ENCODE data around the gene PTH1R. TPM values are rescaled to one million over a fixed set of nuclear protein-coding genes. Genes with fewer than 3 reads are reported as not detected.

The PTH1R gene
- polyA plus RNA-seq, 1 experiment = 2.1 TPM

- Histone ChIP-seq H3K36me3 (ENCODE audit: control insufficient read depth, insufficient read depth, low read length) (no peaks in the 10 kb centered on the region), H3K4me3 (ENCODE audit: low read depth, low read length) (no peak overlapping the region), H3K27me3 (ENCODE audit: control insufficient read depth, insufficient read depth, low read length) (peaks cover 31% of the 10 kb centered on the region)
- POLR2A ChIA-PET = no interaction called here
- no peak for DNase-seq (ENCODE audit: low read depth)
- CTCF ChIA-PET = interaction anchor here (1.2 to 12.4 kb wide), 4 partner anchors 10 to 180 kb away, joined by 4 to 70 read pairs (median 15); no protein-coding TSS in a partner anchor
- TF ChIP-seq CTCF (IDR thresholded peaks at IDR 0.05; ENCODE audit: insufficient read depth, low read depth, low read length) = no peak
Observed at GRCh38 chr3:46885612-46886011, 8.1 kb downstream of the PTH1R start.

GRCh38 chr3:46887980-46888494 is 10.5 kb downstream of the PTH1R start:
- CTCF ChIA-PET = interaction anchor here (1.0 to 12.4 kb wide), 2 partner anchors 21 to 185 kb away, joined by 3 to 70 read pairs; no protein-coding TSS in a partner anchor
- POLR2A ChIA-PET = no interaction called here
- Histone ChIP-seq H3K4me3 (ENCODE audit: low read depth, low read length) (no peak overlapping the region), H3K36me3 (ENCODE audit: control insufficient read depth, insufficient read depth, low read length) (no peaks in the 10 kb centered on the region), H3K27me3 (ENCODE audit: control insufficient read depth, insufficient read depth, low read length) (peaks cover 26% of the 10 kb centered on the region)
- TF ChIP-seq CTCF (IDR thresholded peaks at IDR 0.05; ENCODE audit: insufficient read depth, low read depth, low read length) = no peak
- DNase-seq (ENCODE audit: low read depth) = no peak

- no peak for DNase-seq (ENCODE audit: low read depth)
- Histone ChIP-seq H3K4me3 (ENCODE audit: low read depth, low read length) (no peak overlapping the region), H3K27me3 (ENCODE audit: control insufficient read depth, insufficient read depth, low read length) (peaks cover 23% of the 10 kb centered on the region), H3K36me3 (ENCODE audit: control insufficient read depth, insufficient read depth, low read length) (no peaks in the 10 kb centered on the region)
- TF ChIP-seq CTCF (IDR thresholded peaks at IDR 0.05; ENCODE audit: insufficient read depth, low read depth, low read length) = no peak
- POLR2A ChIA-PET = no interaction called here
- CTCF ChIA-PET = interaction anchor here (12.4 kb wide), 1 partner anchor 22 kb away, joined by 70 read pairs; no protein-coding TSS in a partner anchor
Observed at GRCh38 chr3:46888705-46889104, 11.2 kb downstream of the PTH1R start.

- no peak for DNase-seq (ENCODE audit: low read depth)
- Histone ChIP-seq H3K4me3 (ENCODE audit: low read depth, low read length) (no peak overlapping the region), H3K27me3 (ENCODE audit: control insufficient read depth, insufficient read depth, low read length) (peaks cover 15% of the 10 kb centered on the region), H3K36me3 (ENCODE audit: control insufficient read depth, insufficient read depth, low read length) (no peaks in the 10 kb centered on the region)
- ChIA-PET POLR2A (no interaction called here), CTCF (interaction anchor here (0.8 to 12.4 kb wide), 3 partner anchors 23 to 186 kb away, joined by 3 to 70 read pairs (median 3); no protein-coding TSS in a partner anchor)
- TF ChIP-seq CTCF (IDR thresholded peaks at IDR 0.05; ENCODE audit: insufficient read depth, low read depth, low read length) = no peak
Observed at GRCh38 chr3:46889381-46890110, 12.0 kb downstream of the PTH1R start.

GRCh38 chr3:46890132-46890531 is 12.6 kb downstream of the PTH1R start:
- no peak overlapping the region for H3K4me3 ChIP-seq (ENCODE audit: low read depth, low read length)
- ChIA-PET CTCF (interaction anchor here (0.8 to 12.4 kb wide), 4 partner anchors 12 to 184 kb away, joined by 3 to 70 read pairs (median 4); no protein-coding TSS in a partner anchor), POLR2A (no interaction called here)
- TF ChIP-seq CTCF (IDR thresholded peaks at IDR 0.05; ENCODE audit: insufficient read depth, low read depth, low read length) = no peak
- no peaks in the 10 kb centered on the region for H3K36me3 ChIP-seq (ENCODE audit: control insufficient read depth, insufficient read depth, low read length)
- no peak for DNase-seq (ENCODE audit: low read depth)
- H3K27me3 ChIP-seq (ENCODE audit: control insufficient read depth, insufficient read depth, low read length) = peaks cover 10% of the 10 kb centered on the region
